HUES64 (cell line): ENCODE results near the gene STK26.

Experiments
- H3K27ac ChIP-seq: 2 replicates; pipeline ENCODE4 v1.7.0; 2013; ENCODE audit warnings: low read depth, low read length, inconsistent platforms
- H3K27me3 ChIP-seq: 2 replicates; pipeline ENCODE4 v1.6.1; 2013; ENCODE audit warnings: mild to moderate bottlenecking, low read length; ENCODE audit not compliant: insufficient read depth
- H3K36me3 ChIP-seq: 2 replicates; pipeline ENCODE4 v1.6.1; 2013; ENCODE audit warnings: mild to moderate bottlenecking, low read length; ENCODE audit not compliant: insufficient read depth
- H3K4me1 ChIP-seq: 2 replicates; pipeline ENCODE4 v1.6.1; 2013; ENCODE audit warnings: mild to moderate bottlenecking, low read length, moderate library complexity; ENCODE audit not compliant: insufficient read depth
- H3K4me3 ChIP-seq: 2 replicates; pipeline ENCODE4 v1.5.1; 2013; ENCODE audit warnings: mild to moderate bottlenecking, low read length, moderate library complexity
- H3K9ac ChIP-seq: 2 replicates; pipeline ENCODE4 v1.6.1; 2013; ENCODE audit warnings: mild to moderate bottlenecking, low read depth, low read length
- H3K9me3 ChIP-seq: 2 replicates; pipeline ENCODE4 v1.6.1; 2013; ENCODE audit warnings: low read depth, low read length; ENCODE audit not compliant: insufficient read depth
- WGBS: fragments of 150-250, 120-280 bp; methylation state at CpG from one replicate; pipeline ENCODE4 v1.1.7; 2013; ENCODE audit warnings: missing lambda C conversion rate; 5-methylcytosine and 5-hydroxymethylcytosine counted together

STK26 gene

DNA sequence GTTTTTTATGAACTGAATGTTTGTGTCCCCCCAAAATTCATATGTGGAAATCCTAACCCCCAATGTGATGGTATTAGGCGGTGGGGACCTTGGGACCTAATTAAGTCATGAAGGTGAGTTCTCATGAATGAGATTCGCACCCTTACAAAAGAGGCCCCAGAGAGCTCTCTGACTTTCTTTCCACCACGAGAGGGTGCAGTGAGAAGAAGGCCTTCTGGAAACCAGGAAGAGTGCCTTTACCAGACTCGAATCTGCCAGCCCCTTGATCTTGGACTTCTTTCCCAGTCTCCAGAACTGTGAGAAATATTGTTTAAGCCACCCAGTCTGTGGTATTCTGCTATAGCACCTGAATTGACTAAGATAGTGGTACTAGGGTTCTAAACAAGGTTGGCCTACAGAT is 40.8 kb downstream of the STK26 start:
- Histone ChIP-seq H3K27me3 (no peaks in the 10 kb centered on the region), H3K4me3 (no peak overlapping the region), H3K4me1 (no peaks in the 10 kb centered on the region), H3K36me3 (peaks cover 48% of the 10 kb centered on the region), H3K27ac (no peak overlapping the region), H3K9me3 (no peaks in the 10 kb centered on the region), H3K9ac (no peak overlapping the region)
- 98% methylated on average over 4 of the region's 4 CpGs for WGBS

DNA sequence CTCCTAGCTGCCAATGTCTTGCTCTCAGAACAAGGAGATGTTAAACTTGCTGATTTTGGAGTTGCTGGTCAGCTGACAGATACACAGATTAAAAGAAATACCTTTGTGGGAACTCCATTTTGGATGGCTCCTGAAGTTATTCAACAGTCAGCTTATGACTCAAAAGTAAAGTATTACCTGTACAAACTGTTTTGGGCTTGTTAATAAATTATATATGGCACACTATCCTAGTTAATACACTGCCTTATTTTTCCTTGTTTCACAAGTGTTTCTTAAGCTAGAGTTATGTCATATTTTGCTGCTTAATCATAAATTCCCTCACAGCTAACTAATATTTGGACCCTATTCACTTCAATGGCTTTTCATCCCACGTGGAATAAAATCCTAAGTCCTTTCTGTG is 45.3 kb downstream of the STK26 start:
- 91% methylated on average over 1 of the region's 1 CpG for WGBS
- Histone ChIP-seq H3K27ac (no peak overlapping the region), H3K4me3 (no peak overlapping the region), H3K4me1 (no peaks in the 10 kb centered on the region), H3K9me3 (no peaks in the 10 kb centered on the region), H3K27me3 (no peaks in the 10 kb centered on the region), H3K9ac (no peak overlapping the region), H3K36me3 (peaks cover 66% of the 10 kb centered on the region)

DNA sequence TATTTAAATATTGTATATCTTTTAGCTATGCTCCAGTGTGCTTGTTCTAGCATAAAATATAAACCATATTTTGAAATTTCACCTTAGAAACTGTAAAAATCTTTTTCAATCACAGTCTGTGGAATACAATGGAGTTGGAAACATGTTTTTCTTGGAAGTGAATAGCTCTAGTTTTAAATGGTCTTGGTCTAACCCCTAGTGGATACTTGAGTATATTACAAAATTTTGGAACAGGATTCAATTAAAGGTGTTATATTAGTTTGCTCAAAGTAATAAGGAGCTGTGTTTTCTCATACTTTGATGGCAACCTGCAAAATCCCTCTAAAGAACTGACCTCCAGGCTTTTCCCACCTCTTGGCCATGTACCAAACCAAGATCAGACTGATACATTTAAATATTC is 48.2 kb downstream of the STK26 start:
- Histone ChIP-seq H3K9ac (no peak overlapping the region), H3K27ac (no peak overlapping the region), H3K4me3 (no peak overlapping the region), H3K9me3 (no peaks in the 10 kb centered on the region), H3K36me3 (peaks cover 79% of the 10 kb centered on the region), H3K27me3 (no peaks in the 10 kb centered on the region), H3K4me1 (no peaks in the 10 kb centered on the region)

DNA sequence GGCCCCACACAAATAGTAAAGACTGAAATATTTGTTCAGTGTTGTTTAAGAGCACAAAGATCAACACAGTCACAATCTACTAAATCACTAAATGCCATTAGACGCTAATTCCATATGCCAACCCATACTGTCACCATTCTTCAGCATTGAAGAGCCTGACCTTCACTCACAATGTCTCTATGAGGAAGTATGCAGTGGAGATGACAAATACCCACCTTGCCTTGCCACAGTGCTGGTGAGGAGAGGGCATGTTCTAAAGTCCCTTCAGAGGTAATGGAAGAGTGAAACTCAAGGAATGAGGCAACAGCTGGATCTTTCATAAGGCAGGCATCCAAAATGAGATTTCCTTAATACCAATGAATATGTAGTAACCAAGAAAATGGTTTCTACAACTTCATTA is 54.3 kb downstream of the STK26 start:
- no peak overlapping the region for H3K9ac ChIP-seq
- H3K9me3 ChIP-seq: no peaks in the 10 kb centered on the region
- no peaks in the 10 kb centered on the region for H3K27me3 ChIP-seq
- H3K4me3 ChIP-seq: no peak overlapping the region
- WGBS: 92% methylated on average over 1 of the region's 1 CpG
- H3K27ac ChIP-seq: no peak overlapping the region
- H3K36me3 ChIP-seq: peaks cover 35% of the 10 kb centered on the region
- no peaks in the 10 kb centered on the region for H3K4me1 ChIP-seq

DNA sequence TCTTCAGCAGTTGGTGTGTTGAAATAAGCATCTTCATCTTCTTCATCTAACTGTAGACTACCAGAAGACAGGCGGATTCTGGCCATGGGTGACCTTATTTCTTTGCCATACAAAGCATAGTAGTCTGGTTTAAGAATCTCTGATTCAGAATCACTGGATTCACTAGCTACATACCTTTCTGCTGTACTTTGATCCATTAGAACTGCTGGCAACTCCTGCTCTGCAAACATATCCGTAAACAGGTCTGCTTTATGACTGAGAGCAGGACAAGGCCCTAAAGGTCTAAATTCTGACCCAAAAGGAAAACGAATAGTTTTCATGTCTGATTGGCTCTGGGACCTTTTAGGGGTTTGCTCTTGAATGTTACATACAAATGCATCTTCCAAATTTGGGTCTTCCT is 54.8 kb downstream of the STK26 start:
- WGBS: 92% methylated on average over 3 of the region's 3 CpGs
- Histone ChIP-seq H3K4me3 (no peak overlapping the region), H3K9me3 (no peaks in the 10 kb centered on the region), H3K27ac (no peak overlapping the region), H3K9ac (no peak overlapping the region), H3K27me3 (no peaks in the 10 kb centered on the region), H3K36me3 (peaks cover 30% of the 10 kb centered on the region), H3K4me1 (no peaks in the 10 kb centered on the region)

DNA sequence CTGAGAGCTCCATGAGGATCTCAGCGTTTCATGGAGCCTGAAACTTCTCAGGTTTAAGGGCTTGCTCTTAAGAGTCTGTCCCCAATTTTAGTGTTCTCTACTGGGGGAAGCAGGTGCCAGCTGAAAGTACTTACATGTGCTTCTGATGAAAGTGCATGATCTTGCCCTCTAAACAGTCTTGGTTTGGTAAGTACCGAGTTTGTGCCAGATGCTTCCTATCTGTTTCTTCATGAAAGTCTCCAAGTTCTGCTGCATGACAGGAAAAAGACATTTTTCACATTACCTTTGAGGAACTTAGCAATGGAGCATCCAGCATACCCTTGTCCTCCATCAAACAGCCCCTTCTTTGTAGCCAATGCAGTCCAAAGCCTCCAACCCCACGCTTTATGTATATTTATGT is 62.7 kb downstream of the STK26 start:
- Histone ChIP-seq H3K36me3 (no peaks in the 10 kb centered on the region), H3K4me1 (no peaks in the 10 kb centered on the region), H3K9ac (no peak overlapping the region), H3K4me3 (no peak overlapping the region), H3K27me3 (no peaks in the 10 kb centered on the region), H3K9me3 (no peaks in the 10 kb centered on the region), H3K27ac (no peak overlapping the region)
- WGBS: 89% methylated on average over 2 of the region's 3 CpGs

DNA sequence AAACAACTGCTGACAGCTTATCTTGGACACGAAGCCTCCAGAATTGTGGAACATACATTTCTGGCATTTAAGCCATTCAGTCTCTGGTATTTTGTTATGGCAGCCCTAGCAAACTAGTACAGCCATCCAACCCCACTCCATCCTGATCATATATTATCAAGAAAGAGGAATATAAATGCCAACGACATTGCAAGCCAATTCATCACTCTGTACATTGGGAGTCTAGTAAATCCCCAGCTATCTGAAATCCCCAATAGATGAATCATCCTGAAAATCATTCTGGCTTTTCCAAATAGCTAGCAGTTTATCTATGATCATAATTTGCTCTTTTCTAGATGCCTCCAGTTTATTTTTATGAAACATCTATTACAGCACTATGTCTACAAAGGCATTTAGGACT is 63.6 kb downstream of the STK26 start:
- no peak overlapping the region for H3K9ac ChIP-seq

DNA sequence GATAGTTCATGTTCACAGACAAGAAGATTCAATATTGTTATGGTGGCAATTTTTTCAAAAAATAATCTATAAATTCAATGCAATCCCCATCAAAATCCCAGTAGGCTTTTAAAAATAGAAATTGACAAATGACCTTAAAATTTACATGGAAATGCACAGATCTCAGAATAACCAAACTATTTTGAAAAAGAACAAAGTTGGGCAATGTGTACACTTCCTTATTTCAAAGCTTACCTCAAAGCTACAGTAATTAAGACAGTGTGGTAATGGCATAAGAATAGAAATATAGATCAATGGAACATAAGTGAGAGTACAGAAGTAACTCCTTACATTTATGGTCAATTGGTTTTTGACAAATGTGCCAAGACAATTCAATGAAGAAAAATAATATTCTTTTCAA is 65.8 kb downstream of the STK26 start:
- no peaks in the 10 kb centered on the region for H3K9me3 ChIP-seq
- H3K36me3 ChIP-seq: no peaks in the 10 kb centered on the region
- no peaks in the 10 kb centered on the region for H3K4me1 ChIP-seq
- no peaks in the 10 kb centered on the region for H3K27me3 ChIP-seq
- H3K27ac ChIP-seq: no peak overlapping the region
- no peak overlapping the region for H3K4me3 ChIP-seq
- H3K9ac ChIP-seq: no peak overlapping the region

More for the DNA sequence above, 63.6 kb downstream of the STK26 start:
- Histone ChIP-seq H3K4me1 (no peaks in the 10 kb centered on the region), H3K27me3 (no peaks in the 10 kb centered on the region), H3K4me3 (no peak overlapping the region), H3K36me3 (no peaks in the 10 kb centered on the region), H3K27ac (no peak overlapping the region), H3K9me3 (no peaks in the 10 kb centered on the region)
- WGBS: 94% methylated on average over 2 of the region's 2 CpGs

DNA sequence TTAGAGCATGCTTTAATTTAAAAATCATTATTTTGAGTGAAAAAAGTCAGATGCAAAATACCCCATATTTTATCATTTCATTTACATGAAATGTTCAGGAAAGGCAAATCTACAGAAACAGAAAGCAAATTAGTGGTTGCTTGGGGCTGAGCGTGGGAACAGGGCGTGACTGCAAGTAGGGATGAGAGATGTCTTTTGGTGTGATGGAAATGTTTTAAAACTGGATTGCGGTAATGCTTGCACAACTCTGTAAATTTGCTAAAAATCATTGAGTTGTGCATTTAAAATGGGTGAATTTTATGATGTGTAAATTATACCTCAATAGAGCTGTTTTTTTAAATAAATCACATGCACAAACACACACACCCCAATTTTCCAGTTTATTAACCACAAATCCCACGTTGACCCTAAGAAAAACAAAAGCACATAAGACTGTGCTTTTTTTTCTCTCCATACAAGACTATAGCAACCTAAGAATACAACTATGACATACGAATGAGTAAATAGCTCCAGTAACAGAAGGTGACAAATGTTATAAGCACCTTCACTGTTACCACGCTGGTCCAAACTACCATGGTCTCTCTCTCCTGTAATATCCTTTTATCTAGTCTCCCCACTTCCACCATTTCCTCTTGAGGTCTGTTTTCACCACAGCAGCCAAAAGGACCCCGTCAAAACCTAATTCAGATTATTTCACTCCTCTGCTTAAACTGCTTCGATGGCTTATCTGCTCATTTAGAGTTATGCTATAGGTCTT is 67.5 kb downstream of the STK26 start:
- Histone ChIP-seq H3K27me3 (no peaks in the 10 kb centered on the region), H3K9me3 (no peaks in the 10 kb centered on the region), H3K27ac (no peak overlapping the region), H3K9ac (no peak overlapping the region), H3K36me3 (no peaks in the 10 kb centered on the region), H3K4me3 (no peak overlapping the region), H3K4me1 (no peaks in the 10 kb centered on the region)
- 91% methylated on average over 7 of the region's 8 CpGs for WGBS

DNA sequence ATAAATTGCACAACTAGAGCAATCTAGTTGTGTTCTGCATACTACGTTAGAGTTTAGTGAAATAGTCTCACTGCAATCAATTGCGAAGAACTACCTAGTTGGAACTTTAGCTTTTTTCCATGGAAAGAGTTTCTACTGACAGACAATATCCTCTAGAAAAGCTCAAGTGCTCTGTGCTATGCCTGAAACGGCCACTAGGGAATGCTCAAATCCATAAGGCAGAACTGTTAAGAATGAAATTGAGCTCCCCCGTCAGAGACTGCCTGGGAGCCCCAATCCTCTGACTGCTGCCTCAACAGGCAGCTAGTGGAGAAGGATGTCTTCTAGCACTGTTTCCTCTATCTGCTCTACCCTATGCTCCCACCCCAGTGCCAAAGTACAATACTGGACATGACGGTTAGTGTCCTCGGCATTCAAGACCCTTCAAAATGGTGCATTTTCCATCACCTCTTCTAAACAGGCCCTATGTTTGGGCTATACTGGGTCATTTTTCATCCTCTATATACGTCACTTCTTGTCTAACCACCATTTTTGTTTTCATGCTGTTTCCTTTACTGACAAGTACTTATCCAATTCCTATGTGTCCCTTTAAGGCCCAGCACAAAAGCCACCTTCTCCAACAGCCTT is 69.5 kb downstream of the STK26 start:
- Histone ChIP-seq H3K9me3 (no peaks in the 10 kb centered on the region), H3K27ac (no peak overlapping the region), H3K27me3 (no peaks in the 10 kb centered on the region), H3K9ac (no peak overlapping the region), H3K36me3 (no peaks in the 10 kb centered on the region), H3K4me3 (no peak overlapping the region), H3K4me1 (no peaks in the 10 kb centered on the region)
- WGBS: 57% methylated on average over 7 of the region's 7 CpGs

DNA sequence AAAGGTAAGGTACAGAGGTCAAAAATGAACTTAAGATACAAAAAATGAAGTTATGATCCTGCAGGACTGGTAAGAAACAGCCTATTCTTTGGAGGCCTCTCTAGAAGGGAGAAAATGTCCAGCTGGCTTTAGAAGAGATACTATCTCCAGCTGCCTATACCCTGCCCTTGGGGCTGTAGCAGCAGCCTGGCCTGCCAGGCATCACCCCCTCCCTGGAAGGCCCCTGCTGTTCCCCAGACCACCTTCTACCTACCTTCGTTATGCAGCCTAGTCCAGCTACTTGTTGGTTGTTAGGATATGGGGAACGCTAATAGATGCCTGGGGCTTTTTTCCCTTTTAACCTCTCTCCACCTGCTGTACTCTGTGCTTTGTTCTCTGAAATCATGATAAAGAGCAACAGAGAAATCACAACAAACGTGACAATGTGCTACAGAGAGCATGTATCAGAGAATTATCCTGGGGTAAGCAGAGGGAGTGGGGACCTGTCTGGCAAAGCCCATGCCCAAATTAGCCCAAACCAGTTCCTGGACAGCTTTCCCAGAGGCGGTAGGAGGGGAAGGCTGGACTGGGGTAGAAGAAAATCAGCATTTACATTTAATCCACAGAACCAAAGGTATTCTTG is 70.2 kb downstream of the STK26 start:
- Histone ChIP-seq H3K36me3 (no peaks in the 10 kb centered on the region), H3K4me3 (no peak overlapping the region), H3K9ac (no peak overlapping the region), H3K4me1 (no peaks in the 10 kb centered on the region), H3K9me3 (no peaks in the 10 kb centered on the region), H3K27me3 (no peaks in the 10 kb centered on the region), H3K27ac (no peak overlapping the region)
- WGBS: 91% methylated on average over 1 of the region's 4 CpGs
